Measurements from ENCODE around the gene APBB2.

GRCh38 chr4:40905414-40905813, 308.9 kb downstream of the APBB2 start:
- TF ChIP-seq CHD1 (IDR thresholded peaks at IDR 0.05; ENCODE audit: low read depth, low read length) (no peak), NFE2L2 (IDR thresholded peaks at IDR 0.05; ENCODE audit: low read depth, low read length) (no peak), CTCF (conservative IDR thresholded peaks at IDR 0.05; ENCODE audit: low read depth, low read length) (no peak)

All from IMR-90 (cell line).